NCI-H2081 (cell line): ENCODE measurements around the gene SOX6.
A peak's percentile ranks its signal among the peaks of the same experiment; 100 is the strongest.

Experiments used
- DNase-seq, 2 experiments: peaks; one replicate each; lab custom pipeline; 2025; lab: John Stamatoyannopoulos, UW

Gene SOX6

DNA sequence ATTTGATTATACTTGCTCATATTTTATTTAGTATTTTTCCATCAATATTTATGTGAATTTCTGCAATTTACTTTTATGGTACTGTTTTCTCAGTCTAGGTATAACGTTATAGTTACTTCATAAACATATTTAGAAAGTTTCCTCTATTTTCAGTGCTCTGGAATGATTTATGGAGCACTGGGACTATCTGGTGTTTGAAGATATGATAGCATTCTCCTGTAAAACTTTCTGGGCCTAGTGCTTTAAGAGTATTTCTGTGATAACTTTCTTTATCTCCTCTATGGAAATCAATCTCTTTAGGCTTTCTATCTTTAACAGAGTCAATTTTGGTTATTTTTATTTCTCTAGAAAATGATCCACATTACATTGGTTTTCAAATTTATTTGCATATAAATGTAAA lies 85.1 kb downstream of the SOX6 start:
- no peak for DNase-seq

DNA sequence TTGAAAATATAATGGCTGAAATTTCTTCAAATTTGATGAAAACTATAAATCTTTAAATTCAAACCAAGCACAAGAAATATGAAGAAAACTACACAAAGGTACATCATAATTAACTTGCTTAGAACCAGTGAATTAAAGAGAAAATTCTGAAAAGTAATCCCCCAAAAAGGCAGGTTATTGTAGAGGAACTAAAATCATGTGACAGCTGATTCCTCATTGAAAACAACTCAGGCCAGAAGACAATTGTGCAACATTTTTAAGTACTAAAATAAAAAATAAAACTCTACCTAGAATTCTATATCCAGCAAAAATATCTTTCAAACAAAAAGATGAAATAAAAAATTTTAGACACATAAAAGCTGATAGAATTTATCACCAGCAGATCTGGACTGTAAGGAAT lies 90.3 kb downstream of the SOX6 start:
- DNase-seq: no peak

DNA sequence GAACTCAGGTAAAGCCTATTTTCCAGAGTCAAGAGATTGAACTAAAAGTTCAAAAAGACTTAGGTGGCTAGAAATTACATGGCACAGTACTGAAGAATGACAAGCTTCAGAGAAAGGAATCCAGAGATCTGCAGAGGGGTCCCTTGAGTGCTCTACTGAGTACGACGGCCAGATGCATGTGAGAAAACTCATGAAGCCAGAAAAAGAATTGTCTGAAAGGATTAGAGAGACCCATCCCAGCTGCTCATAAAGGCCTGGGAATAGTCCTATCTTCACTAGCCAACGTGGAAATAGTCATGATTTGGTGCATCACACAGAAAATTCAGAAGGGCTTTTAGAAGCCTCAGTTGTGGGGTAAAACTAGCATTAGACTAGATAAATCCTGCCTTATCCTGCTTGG lies 91.3 kb downstream of the SOX6 start:
- no peak for DNase-seq

DNA sequence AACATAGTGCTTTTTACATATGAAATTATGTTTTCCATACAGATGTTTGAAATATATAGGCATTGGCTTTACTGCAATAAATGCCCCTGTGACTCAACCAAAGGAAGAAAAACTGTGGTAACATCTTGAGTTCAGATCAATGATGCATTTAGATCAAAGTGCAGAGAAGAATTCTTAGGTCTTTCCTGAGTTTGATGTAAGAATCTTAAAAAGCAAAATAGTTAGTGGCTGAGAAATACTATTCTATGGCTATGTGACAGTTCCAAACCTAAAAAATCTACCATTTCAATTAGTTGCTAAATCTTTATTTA lies 93.7 kb downstream of the SOX6 start:
- no peak for DNase-seq

DNA sequence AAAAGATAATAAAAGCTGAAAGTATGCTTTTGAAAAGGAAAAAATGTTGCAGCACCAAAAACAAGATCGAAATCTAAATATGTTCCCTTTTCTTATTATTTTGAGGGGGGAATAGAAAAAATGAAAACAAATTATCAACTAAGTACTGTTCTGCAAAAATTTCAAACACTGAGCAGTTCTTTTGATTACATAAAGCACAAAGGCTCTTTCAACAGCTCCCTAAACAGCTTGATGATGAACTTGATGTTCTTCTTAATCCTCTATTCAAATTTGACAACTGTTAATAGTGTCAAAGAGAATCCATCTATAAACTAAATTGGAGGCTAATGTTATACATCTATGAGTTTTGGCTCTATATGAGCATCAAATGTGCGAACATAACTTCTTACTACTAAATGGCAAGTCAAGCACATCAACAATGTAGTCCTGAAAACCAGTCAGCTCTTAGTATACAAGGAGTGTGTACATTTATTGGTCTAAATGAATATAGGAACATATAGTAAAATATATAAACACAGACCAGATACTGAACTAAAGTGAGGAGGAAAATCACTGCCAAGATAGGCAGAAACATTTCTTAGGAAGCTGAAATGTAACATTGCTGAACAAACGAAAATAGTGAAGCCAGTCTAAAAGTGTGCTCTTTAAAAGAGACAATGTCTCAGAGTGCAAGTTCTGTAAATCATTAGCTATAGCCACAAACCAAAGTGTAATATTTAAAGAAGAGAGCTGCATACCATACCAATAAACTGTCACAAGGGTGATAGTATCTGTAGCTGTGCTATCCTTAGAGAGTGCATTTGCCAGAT lies 94.3 kb downstream of the SOX6 start:
- no peak for DNase-seq

DNA sequence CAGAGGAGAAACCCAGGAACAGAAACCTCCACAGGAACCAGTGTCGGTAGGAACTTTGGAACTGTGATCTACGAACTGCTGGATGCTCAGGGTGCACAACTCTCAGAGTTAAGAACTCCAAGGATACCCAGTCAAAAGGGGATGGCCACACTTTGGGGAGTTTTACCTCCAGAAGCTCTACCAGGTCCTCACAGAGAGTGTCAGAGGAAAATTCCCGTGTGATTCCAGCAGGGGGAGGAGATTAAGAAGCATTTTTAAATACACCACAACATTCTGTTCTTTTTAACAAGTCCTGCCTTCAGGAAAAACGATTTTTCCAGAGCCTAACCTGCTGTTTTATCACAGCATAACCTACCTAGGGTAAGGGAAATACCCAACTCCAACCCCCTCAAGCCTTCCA lies 104.0 kb downstream of the SOX6 start:
- no peak for DNase-seq

DNA sequence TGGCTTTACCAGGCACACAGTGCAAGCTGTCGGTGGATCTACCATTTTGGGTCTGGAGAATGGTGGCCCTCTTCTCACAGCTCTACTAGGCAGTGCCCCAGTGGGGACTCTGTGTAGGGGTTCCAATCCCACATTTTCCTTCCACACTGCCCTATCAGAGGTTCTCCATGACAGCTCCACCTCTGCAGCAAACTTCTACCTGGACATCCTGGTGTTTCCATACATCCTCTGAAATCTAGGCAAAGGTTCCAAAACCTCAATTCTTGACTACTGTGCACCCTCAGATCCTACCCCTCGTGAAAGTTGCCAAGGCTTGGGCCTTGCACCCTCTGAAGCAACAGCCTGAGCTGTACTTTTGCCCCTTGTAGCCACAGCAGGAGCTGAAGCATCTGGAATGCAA lies 108.1 kb downstream of the SOX6 start:
- DNase-seq: no peak

DNA sequence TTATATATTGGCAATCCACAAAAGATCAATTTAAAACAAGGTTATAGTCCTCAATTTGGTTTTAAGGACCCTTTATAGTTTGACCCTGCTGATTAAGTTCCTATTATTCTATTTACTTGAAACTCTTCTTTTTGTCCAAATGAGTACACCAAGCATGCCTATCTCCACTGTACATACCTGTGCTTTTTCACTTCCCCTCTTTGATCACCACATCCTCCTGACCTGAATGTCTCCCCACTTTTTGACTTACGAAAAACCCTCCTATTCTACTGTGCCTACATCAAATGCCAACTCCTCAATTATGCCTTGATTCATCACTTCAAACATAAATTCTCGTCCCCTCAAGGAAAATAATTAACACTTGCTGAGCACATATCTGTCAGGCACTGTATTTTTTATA lies 113.5 kb downstream of the SOX6 start:
- no peak for DNase-seq

- no peak for DNase-seq
These were observed 115.7 kb downstream of the SOX6 start for GRCh38 chr11:16240687-16241086.

DNA sequence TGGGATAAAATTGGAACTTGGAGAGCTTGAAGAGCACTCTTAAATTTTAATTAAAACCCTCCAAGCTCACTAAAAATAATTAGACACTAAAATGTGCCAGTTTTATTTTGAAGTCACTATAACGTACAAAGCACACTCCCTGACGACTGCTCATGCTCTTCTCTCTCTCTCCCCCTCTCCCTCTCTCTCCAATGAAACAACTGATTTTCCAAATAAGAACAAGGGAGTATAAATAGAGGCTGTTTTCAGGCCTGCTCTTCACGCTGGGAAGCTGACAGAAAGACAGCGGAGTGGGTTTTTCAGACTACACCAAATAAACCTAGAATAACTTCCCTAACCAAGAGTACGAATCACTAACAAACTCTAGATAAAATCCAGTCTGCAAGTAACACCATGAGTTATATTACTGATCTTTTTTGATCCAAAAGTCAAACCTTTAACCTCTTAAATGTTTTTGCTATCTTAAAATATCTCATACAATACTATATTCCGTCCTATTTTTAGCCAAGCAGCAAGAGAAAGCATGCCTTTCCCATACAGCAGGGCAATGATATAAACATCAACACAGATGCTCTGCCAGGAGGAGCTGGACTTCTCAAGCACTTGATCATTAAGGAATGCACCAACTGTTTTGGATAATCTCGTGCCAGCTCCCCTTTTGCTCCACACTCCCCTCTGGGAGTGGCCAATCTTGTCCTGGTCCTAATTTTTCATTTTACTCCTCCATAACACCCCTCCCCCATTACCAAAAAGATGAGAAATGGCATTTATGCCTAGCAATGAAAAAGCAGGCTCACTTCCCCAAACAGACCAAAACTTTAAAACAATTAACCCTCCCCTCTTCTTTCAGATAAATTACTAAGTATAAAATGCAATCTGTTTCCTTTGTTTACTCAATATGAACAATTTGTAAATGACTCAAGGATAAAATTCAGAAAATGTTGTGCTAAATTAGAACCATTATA lies 116.9 kb downstream of the SOX6 start:
- DNase-seq: no peak

DNA sequence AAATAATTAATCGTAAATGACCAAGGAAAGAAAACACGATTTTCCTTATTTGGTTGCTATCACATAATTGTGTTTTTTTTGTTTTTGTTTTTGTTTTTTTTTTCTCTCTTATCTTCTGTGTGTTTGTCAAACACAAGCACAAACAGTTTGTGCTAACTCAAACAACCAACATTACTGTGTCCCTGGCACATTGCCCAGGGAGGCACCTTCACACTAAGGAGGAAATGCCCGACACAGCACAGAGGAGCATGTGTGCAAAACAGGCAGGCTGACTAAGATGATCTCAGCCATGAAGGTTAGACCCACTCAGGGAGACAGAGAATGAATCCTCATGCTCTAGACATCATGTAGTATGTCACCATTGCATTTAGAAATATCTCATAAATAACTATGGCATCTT lies 130.1 kb downstream of the SOX6 start:
- peak; percentile 1 to 55 for DNase-seq

GRCh38 chr11:16225623-16226022 lies 130.7 kb downstream of the SOX6 start:
- no peak for DNase-seq

- DNase-seq: no peak
These were observed 132.8 kb downstream of the SOX6 start for GRCh38 chr11:16223558-16223957.

- no peak for DNase-seq
These were observed 138.7 kb downstream of the SOX6 start for GRCh38 chr11:16217631-16218030.

- DNase-seq: no peak
These were observed 139.5 kb downstream of the SOX6 start for GRCh38 chr11:16216831-16217230.

GRCh38 chr11:16215352-16215751 lies 141.0 kb downstream of the SOX6 start:
- no peak for DNase-seq

DNA sequence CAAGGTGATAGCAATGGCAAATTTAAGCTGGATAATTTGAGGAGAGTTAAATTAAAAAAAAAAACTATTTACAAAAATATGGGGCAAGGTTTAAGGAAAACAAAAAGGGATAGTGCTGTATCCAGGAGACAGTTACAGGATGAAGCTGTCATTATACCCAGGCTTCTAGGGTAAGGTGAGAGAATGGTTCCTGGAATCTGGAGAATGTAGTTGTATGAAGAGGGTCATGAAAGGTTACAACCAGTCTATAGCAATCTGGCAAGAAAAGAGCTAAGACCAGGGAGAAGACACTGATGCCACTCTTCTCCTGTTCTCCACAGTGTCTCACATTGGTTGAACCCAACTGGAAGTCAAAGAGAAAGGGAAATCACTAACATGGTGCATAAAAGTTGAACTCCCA lies 144.9 kb downstream of the SOX6 start:
- no peak for DNase-seq

DNA sequence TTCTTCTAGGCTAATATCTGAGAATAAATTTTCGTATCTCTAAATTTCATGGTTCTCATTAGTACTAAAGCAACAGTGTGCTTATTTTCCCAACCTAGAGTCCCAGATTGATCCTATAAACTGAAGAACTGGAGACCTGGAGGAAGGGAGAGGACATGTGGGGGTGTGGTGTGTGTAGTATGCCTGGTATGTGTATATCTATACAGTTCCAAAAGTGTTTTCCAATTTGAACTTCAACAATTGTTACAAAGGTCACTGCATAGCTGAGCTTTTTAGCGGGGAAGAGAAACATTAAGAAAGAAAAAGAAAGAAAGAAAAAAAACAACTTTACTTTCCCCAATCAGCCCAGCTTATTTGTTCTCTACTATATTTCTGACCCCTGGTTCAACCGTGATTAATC lies 152.1 kb downstream of the SOX6 start:
- DNase-seq: no peak

- DNase-seq: no peak
These were observed 160.7 kb downstream of the SOX6 start for GRCh38 chr11:16195651-16196050.

- no peak for DNase-seq
These were observed 161.8 kb downstream of the SOX6 start for GRCh38 chr11:16194566-16194965.

DNA sequence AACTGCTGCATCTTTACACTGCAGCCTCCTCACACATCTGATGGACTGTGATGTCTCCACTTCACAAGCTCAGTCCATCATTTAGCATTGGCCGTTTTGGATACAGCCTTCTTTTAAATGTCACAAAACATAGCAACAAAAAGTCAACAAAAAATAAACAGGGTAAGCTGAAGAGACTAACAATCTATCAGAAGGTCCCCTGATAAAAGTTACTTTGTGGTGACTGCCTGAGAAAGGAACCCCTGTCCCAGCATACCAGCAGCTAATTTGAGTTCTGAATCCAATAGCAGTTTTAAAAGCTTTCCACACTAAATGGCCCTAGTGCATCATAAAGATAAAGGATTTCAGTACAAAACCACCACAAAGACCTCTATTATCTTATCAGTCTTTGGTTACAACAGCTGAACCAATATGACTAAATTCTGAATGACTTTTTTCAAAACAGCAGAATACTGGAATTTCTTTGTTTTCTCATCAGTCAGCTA lies 162.4 kb downstream of the SOX6 start:
- DNase-seq: no peak

GRCh38 chr11:16191868-16192240 lies 164.5 kb downstream of the SOX6 start:
- DNase-seq: no peak

DNA sequence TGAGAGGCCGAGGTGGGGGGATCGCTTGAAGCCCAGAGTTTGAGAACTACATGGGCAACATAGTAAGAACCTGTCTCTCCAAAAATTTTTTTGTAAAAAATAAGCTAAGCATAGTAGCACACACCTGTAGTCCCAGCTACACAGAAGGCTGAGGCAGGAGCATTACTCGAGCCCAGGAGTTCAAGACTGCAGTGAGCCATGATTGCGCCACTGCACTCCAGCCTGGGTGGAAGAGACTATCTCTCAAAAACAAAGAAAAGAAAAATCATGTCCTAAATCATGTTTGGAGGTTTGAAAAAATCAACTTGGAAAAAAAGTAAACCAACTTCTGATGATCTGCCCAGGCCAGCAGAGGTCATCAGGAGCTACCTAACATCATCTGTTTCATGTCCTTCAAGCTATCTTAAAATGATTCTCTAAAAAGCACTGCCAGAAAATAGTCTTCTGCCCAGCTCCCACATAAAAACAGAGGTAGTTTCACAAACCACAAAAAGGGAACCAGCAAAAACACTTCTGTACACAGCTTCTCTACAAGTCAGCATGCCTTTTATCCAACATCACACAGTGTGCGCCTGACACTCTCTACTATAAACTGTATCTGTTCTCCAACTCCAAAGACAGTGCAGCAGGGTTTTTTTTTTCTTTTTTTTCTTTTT lies 165.0 kb downstream of the SOX6 start:
- no peak for DNase-seq
